AG08396 (cell line): Measurements from ENCODE around the gene FBXL14.
"Not testable (repeated sequence)": the region's sequence is repeated elsewhere in the genome, so short reads cannot be mapped to it uniquely, and the experiment has no call there.

ENCODE experiments used
- DNase-seq: peaks from one replicate; pipeline ENCODE4 v3.0.0; 2012; ENCODE audit warnings: low spot score, mixed read lengths

Gene FBXL14

GRCh38 chr12:1619587-1619986 is 25.2 kb upstream of the FBXL14 start:
- DNase-seq = no peak

- DNase-seq = no peak
Observed at GRCh38 chr12:1619159-1619558, 24.8 kb upstream of the FBXL14 start.

GRCh38 chr12:1618489-1618888 is 24.1 kb upstream of the FBXL14 start:
- no peak for DNase-seq

- DNase-seq = no peak
Observed at GRCh38 chr12:1616233-1617066, 22.1 kb upstream of the FBXL14 start.

DNA sequence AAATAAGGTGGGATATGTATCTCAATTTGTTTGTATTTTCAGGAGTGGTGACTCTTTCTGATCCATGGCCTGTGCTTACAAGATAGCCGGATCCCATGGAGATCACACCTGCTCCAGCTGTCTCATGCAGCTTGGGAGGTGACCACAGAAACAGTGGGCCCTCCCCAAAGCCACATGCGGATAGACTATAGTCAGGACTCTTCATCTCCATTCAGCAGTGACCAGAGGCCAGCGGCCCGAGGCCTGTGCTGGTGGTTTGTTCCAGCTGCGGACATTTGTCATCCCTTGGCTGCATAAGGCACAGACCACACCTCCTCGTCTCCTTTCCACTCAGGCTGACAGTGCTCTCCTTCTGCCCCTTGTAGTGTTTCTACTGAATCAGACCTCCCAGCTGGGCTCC is 20.0 kb upstream of the FBXL14 start:
- DNase-seq = no peak

DNA sequence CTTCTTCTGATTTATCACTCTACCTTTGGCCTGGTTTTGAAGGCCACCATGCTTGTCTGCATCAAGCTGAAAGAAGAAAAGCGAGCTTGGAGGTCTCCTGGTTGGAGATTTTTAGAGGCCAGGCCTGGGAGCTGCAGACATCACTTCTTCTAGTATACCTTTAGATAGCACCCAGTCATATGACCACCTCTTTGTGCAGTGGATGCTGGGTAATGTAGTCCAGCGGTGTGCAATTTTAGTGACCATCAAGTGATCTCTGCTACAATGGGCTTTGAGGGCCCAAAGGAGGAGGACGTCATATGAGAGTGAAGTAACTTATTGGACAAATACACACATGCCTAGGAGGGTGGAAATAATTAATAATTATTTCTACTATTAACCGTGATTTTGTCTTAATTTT is 19.5 kb upstream of the FBXL14 start:
- no peak for DNase-seq

GRCh38 chr12:1611803-1612572 is 17.6 kb upstream of the FBXL14 start:
- peak; percentile 64 for DNase-seq

- DNase-seq = no peak
Observed at GRCh38 chr12:1610072-1610643, 15.8 kb upstream of the FBXL14 start.

- DNase-seq = no peak
Observed at GRCh38 chr12:1608713-1609119, 14.3 kb upstream of the FBXL14 start.

- DNase-seq = no peak
Observed at GRCh38 chr12:1607940-1608712, 13.7 kb upstream of the FBXL14 start.

DNA sequence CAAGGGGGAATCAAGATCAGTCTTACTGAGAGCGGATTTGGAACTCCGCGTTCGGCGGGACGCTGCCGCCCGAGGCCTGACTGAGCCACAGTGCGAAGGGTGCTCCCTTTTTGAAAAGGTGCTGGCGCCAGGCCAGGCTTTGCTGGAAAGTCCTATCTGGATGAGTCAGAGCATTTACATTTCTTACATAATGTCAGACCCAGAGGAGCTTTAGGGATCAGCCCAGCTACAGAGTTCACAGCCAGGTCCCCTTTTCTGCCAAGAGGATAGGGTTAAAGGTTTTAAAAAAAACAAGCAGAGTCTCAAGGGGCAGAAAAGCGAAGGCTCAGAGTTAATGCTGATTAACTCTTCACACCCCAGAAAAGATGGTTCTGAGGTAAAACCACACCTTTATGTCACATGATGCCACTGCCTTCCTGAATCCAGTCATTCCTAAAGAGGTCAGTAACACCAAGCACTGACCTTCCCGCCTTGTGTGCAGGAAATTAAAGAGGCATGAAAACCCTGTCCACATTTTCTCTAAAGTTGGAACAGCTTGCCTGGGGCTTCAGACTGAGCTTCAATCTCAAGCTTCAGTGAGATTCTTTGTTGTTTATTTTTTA is 11.7 kb upstream of the FBXL14 start:
- peak; percentile 55 for DNase-seq

DNA sequence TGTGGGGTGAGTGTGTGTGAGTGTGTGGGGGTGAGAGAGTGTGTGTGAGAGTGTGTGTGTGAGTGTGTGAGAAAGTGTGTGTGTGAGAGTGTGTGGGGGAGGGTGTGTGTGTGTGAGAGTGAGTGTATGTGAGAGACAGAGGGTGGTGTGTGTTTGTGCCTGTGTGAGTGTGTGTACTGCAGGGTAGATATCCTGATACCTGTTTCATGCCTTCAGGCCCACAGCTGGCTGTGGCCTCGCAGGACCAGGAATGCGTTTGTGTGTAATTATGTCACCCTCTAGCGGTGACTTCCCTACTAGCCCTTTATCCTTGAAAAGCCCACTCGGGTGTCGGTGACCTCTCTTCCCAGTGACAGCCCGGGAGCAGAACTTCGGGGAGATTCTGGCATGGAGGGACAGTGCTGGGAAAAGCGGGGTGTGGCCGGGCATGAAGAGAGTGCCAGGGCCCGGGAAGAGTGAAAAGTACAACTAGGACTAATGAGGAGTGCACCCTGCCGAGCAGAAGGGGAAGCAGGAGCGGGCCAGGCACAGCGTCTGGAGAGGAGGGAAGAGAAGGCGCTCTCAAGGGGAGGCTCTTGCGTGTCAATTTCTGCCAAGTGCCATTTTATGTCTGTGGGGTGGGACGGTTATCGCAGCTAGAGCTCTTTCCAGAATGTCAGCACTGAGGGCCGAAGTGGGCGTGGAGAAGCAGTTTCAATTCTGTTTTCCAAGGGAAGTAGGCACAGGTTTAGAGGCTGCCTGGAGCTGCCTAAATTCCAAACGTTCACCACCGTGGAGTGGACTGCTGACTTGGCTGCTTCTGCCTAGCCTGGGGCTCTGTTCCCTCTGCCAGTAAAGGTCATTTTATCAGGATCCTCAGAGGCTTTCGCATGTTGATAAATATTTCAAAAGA is 11.0 kb upstream of the FBXL14 start:
- peak; percentile 65 for DNase-seq

- DNase-seq = no peak
Observed at GRCh38 chr12:1604464-1604863, 10.1 kb upstream of the FBXL14 start.

DNA sequence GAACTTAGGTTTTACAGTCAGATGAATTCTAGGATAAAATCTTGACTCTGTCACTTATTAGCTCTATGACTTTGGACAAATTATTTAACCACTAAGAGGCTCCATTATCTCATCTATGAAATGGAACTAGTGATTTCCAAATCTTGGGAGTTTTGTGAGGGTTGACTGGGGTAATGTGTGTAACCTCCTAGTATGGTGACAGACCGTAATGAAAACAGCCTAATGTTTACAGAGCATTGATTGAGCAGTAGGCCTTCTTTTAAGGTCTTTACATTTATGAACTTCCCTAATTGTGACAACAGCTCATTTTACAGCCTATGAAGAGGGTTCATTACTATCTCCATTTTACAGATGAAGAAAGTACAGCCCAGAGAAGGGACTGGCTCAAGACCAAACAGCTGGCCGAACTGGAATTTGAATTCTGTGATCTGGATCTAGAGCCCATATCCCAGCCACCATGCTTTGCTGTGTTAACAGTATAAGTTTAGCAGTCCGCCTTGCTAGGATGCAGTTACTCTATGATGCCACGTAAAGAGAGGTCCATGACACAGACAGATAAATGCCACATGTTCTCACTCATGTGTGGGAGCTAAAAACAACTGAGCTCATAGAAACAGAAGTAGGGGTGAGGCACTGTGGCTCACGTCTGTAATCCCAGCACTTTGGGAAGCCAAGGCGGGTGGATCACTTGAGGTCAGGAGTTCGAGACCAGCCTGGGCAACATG is 9.1 kb upstream of the FBXL14 start:
- no peak for DNase-seq

DNA sequence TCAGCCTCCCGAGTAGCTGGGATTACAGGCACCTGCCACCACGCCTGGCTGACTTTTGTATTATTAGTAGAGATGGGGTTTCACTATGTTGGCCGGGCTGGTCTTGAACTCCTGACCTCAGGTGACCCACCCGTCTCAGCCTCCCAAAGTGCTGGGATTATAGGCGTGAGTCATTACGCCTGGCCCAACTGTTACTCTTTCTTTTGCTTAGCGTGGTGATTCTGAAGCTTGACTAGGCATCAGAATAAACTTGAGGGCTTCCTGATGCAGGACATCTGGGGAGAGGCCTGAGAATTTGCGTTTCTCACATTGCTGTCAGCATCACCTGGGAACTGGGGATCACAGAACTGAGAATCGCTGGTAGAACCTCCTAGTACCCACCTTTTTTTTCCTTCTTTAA is 8.3 kb upstream of the FBXL14 start:
- DNase-seq = not testable (repeated sequence)

DNA sequence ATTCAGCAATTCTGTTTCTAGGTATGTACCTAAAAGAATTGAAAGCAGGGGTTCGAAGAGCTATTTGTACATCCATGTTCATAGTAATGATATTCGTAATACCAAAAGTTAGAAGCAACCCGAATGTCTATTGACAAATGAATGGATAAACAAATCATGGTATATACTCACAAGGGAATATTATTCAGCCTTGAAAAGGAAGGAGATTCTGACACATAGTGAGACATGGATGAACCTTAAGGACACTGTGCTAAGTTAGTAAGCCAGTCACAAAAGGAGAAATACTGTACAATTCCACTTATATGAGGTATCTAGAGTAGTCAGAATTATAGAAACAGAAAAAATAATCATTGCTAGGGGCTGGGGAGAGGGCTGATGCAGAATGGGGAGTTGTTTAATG is 4.4 kb upstream of the FBXL14 start:
- no peak for DNase-seq

DNA sequence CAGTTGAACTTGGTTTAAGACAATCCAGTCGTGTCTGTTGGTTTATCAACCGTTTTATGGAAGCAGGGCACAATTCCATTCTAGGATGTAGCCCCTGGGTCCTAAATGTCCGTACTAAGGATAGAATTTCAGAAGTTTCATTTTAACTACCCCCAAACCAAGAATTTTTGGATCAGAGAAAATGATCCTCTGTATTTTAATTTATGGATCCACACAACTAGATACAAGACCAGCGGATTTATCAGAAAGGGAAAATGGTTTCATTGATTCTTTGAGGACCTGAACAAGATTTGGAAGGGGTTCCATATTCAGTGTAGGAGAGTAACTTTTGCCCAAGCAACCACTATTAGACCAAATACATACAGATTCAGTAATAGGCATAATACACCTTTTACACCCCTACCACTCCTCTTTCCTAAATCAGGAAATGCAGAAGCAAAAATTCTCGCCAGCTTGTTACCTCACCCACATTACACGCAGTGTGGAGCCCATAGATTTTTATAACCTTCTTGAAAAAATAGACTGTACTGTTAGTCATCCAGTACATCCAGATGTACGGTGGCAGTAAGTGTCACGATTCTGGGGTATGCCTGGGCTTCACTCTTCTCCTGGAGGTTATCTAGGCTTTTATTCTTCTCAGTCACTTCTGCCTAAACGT is 1.4 kb upstream of the FBXL14 start:
- DNase-seq = no peak

- no peak for DNase-seq
Observed at GRCh38 chr12:1595026-1595561, 713 bp upstream of the FBXL14 start.

DNA sequence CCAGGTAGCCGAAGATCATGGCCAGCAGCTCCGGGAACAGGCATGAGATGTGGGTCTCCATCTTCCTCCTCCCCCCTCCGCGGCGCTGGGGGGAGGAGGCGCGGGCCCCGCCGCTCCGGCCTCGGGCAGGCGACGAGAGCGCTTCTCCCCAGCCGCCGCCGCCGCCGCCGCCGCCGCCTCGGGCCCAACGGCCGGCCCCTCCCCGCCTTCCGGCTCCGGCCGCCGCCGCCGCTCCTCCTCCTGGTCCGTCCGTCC is 448 bp downstream of the FBXL14 start:
- DNase-seq = no peak
